ENCODE measurements around the gene C1orf94.

C1orf94 gene

DNA sequence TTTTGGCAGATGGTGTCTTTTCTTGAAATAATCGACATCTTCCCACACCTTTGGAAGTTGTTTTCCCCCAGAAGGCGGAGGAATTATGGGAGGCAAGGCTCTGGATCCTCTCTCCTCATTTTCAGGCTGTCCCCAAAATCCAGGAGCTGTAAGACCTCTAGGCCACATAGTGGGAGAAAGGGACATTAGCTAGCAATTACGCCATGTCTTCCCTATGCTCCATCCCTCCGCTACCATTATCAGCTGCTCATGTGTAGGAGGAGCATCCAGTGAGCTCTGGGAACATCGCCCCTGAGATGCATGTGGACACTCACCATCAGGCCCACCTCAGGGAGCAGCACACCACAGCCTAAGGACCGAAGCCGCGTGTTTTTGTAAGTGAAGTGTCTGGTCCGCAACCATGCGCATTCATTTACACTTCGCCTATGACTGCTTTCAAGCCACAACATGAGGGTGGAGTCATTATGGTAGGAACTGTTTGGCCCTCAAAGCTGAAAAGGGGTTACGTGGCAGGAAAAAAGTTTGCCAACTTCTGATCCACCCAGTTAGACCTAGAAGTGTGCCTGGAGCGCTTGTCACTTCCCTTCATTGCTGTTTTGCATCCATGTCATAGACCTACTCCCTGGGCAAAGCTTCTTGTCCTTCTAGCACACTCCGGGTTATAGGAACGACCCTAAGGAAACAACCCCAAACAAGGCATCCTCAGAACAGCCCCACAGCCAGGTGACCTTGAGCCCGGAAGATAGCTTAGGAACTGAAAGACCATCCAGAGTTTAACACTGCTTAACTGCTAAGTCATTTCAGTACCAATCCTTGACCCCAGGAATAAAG lies 85.5 kb downstream of the C1orf94 start:
- H3K4me3 ChIP-seq (replicated peaks; ENCODE audit: low read depth, low read length) = no peak overlapping the region
- DNase-seq (ENCODE audit: low read depth) = no peak
- TF ChIP-seq, protein P1, sequence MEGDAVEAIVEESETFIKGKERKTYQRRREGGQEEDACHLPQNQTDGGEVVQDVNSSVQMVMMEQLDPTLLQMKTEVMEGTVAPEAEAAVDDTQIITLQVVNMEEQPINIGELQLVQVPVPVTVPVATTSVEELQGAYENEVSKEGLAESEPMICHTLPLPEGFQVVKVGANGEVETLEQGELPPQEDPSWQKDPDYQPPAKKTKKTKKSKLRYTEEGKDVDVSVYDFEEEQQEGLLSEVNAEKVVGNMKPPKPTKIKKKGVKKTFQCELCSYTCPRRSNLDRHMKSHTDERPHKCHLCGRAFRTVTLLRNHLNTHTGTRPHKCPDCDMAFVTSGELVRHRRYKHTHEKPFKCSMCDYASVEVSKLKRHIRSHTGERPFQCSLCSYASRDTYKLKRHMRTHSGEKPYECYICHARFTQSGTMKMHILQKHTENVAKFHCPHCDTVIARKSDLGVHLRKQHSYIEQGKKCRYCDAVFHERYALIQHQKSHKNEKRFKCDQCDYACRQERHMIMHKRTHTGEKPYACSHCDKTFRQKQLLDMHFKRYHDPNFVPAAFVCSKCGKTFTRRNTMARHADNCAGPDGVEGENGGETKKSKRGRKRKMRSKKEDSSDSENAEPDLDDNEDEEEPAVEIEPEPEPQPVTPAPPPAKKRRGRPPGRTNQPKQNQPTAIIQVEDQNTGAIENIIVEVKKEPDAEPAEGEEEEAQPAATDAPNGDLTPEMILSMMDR (IDR thresholded peaks at IDR 0.05; ENCODE audit: low read length, missing control alignments) = no peak

DNA sequence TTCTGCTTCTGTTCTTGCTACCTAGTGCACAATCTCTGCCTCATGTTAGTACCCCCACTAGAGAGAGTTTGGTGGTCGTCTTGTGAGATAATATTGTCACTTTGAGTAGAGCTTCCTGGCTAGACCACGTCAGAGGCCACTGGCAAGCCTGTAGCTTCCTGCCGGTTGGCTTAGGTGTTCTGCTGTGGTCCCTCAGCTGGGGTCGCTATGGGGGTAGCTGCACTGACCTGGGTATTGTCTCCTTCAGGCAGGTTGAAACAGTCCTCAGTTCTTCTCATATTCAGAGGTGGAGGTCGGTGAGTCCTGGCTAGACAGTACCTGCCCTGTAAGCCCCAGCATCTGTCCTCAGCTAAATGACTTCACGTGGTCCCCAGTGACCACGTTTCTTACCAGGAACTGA lies 86.2 kb downstream of the C1orf94 start:
- TF ChIP-seq, protein P1 (IDR thresholded peaks at IDR 0.05; ENCODE audit: low read length, missing control alignments) = no peak
- DNase-seq (ENCODE audit: low read depth) = no peak
- H3K4me3 ChIP-seq (replicated peaks; ENCODE audit: low read depth, low read length) = no peak overlapping the region

DNA sequence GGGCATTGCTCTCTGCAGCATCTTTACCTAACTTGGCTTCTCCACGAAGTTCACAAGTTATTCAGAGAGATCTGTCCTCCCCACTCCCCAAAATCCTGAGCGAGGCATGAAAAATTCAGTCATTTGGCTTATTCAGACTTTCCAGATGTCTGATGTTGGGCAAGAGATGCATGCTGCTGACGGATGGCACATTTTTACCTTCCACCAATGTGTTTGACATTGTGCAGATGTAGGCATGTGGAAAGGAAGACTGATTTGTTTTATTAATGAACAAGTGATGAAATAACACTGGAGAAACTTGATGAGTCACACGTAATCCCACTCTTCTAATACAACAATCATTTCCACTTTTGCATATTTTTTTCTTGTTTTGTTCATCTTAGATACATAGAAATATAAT lies 86.7 kb downstream of the C1orf94 start:
- no peak overlapping the region for H3K4me3 ChIP-seq (replicated peaks; ENCODE audit: low read depth, low read length)
- TF ChIP-seq, protein P1 (IDR thresholded peaks at IDR 0.05; ENCODE audit: low read length, missing control alignments) = no peak
- no peak for DNase-seq (ENCODE audit: low read depth)

DNA sequence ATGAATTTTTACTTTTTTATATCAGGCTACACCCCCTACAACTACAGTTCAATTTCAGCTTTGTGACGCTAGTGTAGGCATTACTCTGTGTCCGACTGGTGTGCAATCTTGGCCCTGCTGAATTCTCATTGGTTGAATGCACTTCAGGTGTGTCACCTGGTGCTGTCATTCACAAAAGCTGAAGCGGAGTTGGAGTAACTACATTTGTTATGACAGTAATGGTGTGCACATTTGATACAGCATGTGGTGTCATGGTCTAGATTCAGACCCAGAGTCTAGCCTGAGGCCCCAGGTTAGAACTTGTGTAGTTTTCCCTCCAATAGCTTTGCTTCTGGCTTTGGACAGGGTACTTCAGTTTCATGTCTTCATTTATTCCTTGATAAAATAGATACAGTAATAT lies 88.7 kb downstream of the C1orf94 start:
- TF ChIP-seq, protein P1 (IDR thresholded peaks at IDR 0.05; ENCODE audit: low read length, missing control alignments) = no peak
- no peak for DNase-seq (ENCODE audit: low read depth)

DNA sequence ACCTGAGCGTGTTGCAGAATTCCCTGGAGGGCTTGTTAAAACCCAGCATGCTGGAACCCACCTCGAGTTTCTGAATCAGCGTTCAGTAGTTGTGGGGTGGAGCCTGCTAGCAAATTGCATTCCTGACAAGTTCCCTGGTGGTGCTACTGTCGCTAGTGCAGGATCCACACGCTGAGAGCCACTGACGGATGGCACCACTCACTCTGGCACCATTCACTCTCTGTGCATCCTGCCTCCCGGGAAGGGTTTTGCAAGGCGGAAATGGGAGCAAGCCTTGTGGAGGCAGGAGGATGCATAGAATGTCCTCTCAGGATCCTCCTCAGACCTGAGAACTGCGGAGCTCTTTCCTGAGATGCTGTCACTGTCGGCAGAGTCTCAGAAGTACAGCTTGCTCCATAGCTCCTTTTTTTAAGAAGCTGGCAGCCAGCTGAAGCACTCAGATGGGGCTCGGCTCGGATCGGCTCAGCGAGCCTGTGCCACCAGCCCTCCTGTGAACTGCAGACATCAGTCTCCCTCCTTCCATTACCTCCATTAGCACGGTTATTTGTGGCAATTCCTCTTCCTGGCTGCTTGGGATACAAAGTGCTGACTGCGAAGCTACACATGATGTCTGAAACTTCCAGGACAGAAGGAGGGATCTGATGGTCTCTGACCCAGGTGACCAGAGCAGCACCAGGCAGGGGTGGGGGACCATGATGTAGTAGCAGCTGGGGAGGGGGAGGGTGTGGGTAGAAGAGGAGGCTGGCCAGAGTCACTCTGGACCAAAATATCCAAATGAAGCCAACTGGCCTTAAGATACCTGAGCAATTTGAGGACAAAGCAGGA lies 89.6 kb downstream of the C1orf94 start:
- no peak for DNase-seq (ENCODE audit: low read depth)
- H3K4me3 ChIP-seq (replicated peaks; ENCODE audit: low read depth, low read length) = no peak overlapping the region
- TF ChIP-seq, protein P1 (IDR thresholded peaks at IDR 0.05; ENCODE audit: low read length, missing control alignments) = no peak

More for the DNA sequence above, 88.7 kb downstream of the C1orf94 start:
- no peak overlapping the region for H3K4me3 ChIP-seq (replicated peaks; ENCODE audit: low read depth, low read length)

DNA sequence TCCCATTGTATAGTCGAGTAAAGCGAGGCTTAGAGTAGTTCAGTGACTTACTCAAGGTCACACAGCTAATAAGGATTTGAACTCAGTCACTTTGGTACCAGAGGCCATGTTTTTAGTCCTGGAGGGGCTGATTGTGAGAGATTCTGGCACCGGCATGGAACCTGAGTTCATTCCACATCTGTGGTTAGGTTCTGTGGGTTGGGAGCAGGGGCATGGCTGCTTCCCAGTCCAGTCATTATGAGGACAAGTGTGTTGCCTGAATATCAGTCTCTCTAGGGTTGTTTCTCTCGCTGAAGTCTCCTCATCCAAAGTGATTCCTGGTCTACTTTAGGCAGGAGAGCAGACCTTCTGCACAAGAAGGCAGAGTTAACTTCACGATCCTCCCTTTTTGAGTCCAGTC lies 90.6 kb downstream of the C1orf94 start:
- DNase-seq (ENCODE audit: low read depth) = no peak
- TF ChIP-seq, protein P1 (IDR thresholded peaks at IDR 0.05; ENCODE audit: low read length, missing control alignments) = no peak

More for the DNA sequence above, 90.6 kb downstream of the C1orf94 start:
- no peak overlapping the region for H3K4me3 ChIP-seq (replicated peaks; ENCODE audit: low read depth, low read length)

Measured in fibroblast of pulmonary artery (primary cell).